Colon (tissue), 2 donors: ENCODE results near the gene BPTF.
"Not testable (repeated sequence)": the region's sequence is repeated elsewhere in the genome, so short reads cannot be mapped to it uniquely, and the experiment has no call there.

Source experiments
- FAIRE-seq: peaks from 2 replicates; lab custom pipeline; 2012; peaks lifted over from hg19 to GRCh38; lab: Jason Lieb, UNC
- donor health status: control.
- donor health status: control.

The BPTF gene

DNA sequence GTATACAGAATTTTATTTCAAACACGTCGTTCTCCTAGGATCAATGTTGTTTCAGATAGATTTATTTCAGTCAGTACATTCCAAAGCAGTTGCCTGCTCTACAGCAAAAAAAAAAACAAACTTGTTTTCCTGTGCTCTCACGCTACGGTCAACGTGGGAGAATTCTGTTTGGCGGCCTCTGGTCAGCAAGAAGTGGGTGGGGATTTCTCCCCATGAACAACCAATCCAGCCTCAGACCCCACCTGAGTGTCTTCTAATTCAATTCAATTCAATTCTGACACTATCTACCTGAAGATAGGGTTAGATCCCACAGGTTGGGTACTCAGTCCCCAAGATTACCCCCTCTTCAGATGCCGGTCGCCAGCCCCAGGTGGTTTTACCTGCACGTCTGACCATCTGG, 148.9 kb downstream of the BPTF start:
- FAIRE-seq: no peak

DNA sequence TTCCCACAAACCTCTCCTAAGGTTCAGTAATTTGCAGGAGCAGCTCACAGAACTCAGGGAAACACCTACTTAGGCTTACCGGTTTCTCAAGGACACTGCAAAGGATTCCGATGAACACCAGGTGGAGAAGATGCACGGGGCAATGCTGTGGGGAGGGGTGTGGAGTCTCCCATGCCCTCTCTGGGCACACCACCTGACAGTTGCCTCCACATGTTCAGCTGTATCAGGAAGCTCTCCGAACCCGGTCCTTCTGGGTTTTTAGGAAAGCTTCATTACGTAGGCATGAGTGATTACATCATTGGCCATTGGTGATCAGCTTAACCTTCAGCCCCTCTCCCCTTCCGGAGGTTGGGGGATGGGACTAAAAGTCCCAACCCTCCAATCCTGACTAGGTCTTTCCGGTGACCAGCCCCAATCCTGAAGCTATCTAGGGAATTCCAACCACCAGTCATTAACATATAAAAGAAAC, 149.3 kb downstream of the BPTF start:
- no peak for FAIRE-seq

DNA sequence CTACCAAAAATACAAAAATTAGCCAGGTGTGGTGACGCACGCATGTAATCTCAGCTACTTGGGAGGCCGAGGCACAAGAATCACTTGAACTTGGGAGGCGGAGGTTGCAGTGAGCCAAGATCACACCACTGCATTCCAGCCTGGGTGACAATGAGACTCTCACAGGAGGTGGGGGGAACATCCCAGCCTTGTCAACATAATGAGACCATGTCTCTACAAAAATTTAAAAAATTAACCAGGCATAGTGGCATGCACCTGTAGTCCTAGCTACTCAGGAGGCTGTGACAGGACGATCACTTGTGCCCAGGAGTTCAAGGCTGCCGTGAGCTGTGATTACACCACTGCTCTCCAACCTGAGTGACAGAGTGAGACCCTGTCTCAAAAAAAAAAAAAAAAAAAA, 151.0 kb downstream of the BPTF start:
- not testable (repeated sequence) for FAIRE-seq

DNA sequence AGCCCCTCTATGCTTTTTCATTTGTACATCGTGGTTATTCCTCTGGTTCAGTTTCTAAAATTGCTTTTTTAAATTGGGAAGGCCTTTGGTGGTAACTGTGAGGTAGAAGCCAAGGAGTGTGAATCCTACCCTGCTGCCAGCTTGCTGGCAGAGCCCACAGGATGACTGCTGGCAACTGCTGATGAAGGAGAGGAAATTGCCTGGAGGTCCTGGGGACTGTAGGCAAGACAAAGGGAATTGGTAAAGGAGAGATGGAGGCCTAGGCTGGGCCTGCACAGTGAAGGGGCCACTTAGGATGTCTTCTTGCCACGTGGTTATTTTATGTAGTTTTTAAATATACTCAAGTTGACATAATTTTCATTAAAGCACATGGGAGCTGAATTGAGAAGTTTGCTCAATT, 155.2 kb downstream of the BPTF start:
- FAIRE-seq: no peak

DNA sequence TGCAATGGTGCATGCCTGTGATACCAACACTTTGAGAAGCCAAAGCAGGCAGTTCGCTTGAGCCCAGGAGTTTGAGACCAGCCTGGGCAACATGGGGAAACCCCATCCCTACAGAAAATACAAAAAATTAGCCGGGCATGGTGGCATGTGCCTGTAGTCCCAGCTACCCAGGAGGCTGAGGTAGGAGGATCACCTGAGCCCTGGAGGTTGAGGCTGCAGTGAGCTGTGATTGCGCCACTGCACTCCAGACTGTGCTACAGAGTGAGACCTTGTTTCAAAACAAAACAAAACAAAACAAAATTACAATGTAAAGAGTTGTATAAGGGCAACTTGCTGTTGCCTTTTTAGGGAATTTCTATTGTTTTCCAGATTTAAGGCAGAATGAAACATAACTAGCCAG, 155.6 kb downstream of the BPTF start:
- FAIRE-seq: not testable (repeated sequence)

DNA sequence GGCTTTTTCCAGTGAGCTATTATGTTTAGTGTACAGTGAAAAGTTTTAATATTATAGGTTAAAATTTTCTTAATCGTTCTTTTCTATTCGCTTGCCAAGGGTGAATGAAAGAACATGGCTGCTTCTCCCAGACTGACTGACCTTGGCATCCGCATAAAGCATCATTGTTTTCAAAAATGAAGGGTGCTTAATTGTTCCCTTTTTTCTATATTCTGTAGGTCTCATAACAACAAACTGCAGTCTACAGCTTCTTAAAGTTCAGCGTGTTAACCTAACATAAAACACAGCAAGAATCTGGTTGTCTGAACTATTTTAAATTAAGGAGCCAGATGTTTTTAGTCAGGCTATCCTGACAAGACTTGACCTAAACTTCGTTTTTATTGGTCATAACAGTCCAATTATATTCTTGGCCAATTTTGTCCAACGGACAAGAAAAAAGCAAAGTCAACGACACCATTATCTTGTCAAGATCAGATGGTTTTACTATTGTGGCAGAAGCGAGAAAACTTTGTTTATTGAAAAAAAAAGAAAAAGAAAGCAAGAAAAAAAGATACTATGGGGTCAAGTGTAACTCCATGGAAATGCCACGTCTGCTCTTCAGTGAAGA, 156.8 kb downstream of the BPTF start:
- FAIRE-seq: no peak

DNA sequence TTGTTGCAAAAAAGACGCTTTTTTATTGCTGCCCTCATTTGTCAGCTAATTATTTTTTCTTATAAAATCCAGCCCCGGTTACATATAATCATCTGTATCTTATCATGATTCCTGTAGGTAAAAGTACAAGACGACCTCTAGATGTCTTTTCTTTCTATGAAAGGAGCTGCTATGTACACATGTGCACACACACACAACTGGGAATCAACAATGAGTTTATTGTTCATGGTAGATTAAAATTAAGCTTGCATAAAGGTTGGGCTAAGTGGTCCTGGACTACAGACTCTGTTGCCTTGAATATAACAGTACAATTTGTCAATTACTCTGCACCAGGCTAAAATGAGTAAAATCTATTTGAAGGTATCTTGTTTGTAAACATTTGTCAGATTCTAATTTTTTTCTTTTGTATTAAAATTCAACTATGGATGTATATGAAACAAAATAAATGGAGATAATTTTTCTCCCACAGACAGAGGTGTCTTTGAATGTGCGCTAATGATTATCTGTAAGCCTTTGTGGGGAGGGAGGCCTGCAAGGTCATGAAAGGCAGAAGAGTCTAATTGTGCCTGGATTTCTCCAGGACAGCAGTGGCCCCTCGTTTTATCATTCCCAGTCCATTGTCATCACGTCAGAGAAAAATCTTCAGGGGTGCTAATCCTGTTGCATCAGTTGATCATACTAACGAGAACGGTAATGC, 157.5 kb downstream of the BPTF start:
- FAIRE-seq: no peak

DNA sequence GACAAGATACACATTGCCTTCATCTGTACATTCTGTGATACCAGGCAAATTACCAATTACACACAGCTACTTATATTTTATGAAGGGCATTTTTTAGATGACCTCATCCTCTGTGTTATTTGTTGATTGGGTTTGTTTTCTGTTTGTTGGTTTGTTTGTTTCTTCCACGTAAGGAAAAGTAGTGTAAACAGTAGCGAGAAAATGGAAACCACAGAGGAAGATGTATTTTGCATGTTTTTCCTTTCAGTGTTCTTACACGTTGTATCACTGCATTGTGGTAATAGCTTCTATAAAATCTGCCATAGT, 158.0 kb downstream of the BPTF start:
- FAIRE-seq: no peak

DNA sequence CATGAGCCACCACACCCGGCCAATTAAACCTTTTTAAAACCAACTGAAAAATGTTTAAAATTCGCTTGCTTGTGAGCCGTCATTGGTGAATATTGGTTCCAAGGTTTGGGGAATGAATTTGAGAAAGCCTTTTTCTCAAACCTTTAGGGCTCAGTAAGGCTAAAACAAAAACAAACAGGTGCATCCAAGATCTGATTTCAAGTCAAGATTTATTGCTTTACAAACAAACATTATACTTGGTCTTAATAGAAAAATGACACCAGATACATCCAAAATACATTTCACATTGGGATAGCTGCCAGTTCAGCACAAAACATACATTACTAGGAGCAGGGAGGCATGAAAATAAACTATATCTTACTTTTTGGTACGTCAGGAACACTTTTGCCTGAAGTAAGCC, 165.6 kb downstream of the BPTF start:
- no peak for FAIRE-seq

DNA sequence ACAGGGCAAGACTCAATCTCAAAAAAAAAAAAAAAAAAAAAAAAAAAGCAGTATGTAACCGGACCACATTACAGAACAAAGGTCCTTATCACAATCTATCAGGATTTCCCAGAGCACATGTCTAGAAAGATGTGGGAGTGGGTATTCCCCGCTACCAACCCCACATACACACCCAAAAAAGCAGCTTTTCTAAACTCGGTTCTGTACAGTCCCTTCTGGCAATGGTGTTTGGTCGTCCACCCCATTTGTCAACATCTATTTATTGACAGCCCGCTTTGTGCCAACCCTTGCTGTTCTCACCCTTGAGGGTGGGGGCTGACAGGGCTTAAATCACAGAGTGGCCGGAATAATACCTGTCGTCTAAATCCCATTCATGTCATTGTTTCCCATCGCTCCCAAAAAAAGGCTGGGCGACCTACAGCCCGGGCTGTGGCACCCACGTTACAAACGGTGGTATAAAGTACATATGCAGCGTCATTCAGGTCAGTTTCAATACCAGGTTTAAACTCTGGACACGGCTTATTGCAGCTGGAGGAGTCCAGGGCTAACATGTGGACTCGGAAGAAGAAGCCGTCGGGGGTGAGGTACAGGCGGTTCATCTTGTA, 167.3 kb downstream of the BPTF start:
- no peak for FAIRE-seq

DNA sequence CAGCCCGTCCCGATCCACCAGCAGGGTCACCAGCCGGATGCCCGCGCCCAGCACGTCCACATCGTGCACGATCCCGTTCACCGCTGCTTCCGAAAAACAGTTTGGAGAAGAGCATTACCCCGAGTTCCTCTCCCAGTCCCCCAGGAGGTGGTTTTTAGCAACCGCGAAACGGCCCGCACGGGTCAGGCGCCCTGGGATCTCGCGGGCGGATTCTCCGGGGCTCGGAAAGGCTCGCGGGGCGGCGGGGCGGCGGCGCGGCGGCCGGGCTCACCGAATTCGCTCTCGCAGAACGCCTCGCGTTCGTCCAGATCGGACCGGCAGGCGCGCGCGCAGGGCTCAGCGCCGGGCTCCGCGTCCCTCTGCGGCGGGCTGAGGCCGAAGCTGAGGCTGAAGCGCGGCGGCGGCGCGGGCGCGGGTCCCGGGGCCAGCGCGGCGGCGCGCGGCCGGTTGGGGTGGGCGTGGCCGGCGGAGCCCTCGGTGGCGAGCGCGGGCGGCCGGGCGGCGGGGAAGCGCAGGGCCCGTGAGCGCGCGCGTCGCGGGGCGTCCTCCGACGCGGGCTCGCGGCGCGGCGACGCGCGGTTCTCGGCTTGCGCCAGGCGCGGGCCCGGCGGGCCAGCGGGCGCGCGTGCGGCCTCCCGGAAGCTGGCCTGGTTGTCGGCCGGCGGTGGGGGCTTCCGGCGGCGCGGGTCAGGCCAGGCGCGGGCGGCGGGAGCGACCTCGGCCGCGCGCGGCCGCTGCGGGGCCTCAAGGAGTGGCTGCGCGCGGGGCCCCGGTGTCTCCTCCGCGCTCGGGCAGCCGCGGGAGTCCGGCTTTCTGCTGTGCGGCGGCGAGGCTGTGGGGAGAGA, 168.1 kb downstream of the BPTF start:
- FAIRE-seq: no peak

DNA sequence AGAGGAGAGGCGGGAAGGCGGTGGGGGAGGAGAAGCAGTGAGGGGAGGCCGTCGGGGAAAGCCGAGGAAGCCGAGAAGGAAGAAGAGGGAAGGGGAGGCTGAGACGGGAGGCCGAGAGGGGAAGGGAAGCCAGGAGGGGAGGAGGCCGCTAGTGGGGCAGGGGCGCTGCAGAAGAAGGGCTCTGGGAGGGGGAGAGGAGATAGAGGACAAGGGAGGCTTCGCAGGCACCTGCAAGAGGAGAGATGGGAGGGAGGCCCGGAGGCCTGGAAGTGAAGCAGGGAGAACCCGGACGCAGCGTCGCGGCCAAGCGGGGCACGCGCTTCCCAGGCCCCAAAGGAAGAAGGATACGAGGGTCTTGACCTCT, 168.7 kb downstream of the BPTF start:
- FAIRE-seq: no peak

DNA sequence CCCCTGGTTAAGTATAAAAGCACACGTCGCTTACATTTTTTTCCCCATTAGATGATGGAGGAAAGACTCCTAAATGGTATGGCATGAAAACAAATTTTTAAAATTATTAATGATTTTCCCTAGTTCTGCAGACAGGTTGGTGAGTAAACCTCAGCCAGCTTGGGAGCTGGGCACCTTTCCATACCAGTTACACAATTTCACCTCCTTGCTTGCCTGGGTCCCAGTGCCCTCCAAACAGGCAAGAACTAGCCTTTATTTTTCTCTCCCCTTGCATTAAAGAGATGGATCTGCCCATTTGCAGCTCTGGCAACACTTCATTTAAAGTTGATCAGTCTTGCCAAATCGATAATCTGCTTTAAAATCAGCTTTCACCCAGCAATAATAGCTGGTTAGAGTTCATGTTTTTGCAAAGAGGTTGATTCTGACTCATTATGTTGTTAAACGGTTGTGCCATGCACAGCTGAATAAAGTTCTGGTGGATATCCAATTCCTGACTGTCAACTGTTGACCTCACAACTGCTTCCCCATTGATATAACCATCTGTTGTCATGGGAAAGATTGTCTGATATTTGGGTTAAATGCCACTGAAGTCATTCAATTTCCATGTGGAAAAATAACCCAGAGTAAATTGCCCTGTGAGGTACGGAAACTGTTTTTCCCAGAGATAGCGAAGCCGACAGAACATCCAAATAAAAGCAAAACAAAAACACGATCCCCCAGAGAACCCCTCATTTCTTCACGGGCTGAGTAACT, 169.7 kb downstream of the BPTF start:
- FAIRE-seq: no peak

DNA sequence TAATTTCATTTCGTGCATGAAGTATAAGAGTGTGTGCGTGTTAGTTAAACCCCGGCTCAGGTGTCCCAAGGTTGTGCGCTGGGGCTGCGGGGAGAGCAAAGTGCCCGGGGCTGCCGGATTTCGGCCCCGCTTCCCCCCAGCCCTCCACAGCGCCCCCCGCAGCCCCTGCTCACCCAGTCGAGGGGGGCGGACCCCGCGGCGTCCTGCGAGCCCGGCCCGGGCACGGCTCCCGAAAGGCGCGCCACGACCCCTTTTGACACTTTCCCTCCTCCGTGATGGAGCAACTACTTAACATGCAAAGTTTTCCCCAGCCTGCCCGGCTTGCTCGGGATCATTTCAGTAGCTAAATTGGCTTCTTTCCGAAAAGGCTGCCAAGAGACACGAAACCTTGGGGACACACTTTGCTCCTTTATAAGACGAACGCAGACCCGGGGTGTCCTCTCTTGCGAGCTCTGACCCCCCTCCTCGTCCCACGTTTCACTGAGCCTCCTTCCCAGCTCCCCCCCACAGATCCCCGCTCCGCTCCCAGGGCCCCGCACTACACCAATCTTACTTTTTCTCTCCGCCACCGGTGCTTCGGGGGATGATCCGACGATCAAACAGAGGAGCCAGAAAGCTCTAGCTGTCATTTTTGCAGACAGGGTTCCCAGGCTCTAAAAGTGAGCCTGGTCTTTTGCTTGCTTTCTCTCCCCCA, 170.4 kb downstream of the BPTF start:
- FAIRE-seq: no peak

DNA sequence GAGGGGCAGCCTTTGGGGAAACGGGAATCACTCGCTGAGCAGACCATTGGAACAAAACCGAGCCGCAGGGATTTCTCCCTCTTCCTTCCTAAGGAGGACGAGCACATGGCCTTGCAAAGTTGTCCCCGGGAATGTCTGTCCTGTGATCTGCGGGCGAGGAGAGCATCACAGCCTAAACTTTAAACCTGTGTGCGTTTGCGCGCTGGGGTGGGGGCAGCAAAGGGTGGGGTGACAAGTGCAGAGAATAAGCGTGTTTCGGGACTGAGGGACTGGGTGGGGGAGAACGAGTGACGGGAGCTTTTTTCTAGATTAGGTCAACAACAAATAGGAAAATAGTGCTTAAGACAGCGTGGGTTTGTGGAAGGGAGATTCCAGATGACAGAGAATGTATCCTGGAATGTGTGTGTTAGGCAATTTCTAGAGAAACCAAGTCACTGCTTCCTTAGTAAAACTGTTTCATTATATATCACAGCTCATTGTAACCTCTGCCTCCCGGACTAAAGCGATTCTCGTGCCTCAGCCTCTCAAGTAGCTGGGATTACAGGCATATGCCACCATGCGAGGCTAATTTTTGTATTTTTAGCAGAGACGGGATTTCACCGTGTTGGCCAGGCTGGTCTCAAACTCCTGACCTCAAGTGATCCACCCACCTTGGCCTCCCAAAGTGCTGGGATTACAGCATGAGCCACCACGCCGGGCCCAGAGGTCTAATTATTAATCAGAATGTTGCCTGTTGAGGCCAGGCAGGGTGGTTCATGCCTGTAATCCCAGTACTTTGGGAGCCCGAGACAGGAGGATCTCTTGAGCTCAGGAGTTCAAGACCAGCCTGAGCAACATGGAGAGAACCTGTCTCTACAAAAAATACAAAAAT, 171.2 kb downstream of the BPTF start, which contains the start of gene C17orf58:
TSS of gene C17orf58 (minus strand) at position 169 of the 871 bp plus-strand sequence. CDS start 271 bp downstream, outside the sequence.
- not testable (repeated sequence) for FAIRE-seq

DNA sequence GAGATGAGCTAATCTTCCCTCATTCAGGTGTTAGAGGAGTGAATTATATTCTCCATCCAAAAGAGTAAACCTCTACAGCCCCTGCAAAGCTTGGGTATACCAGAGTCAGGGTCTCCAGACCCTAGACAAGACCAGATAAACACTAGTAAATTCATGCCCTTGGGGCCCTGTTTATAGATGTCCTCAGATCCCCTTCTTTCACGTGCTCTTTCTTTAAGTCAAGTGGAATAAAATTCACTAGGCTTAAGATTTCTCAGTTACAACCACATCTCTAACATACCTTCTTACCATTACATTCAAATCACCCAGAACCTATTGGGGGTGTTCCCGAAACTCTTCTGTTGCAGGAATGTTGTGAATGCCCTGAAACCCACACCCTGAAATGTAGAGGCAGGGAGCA, 173.2 kb downstream of the BPTF start:
- no peak for FAIRE-seq

DNA sequence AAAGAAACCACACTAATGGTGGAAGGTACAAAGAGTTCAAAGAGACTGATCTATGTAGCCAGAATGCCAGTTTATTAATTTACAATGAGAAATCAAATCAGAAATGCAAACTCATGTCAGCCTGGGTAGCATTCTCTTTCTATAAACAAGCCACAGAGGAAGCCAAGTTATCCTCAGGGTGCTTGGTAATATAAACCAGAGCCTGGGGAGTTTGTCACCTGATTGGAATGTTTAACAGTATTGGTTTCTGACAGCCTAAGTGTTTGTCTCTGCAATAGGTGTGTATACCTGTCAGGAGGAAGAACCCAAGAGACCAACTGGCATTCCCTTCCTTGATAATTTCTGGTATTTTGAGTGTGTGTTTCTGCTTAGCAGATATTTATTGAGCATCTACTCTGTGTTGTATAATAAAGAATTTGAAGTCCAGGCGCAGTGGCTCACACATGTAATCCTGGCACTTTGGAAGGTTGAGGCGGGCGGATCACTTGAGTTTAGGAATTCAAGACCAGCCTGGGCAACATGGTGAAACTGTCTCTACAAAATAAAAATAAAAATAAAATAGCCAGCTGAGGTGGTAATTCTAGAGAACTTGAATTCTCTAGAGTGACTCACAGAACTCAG, 174.1 kb downstream of the BPTF start:
- FAIRE-seq: no peak

DNA sequence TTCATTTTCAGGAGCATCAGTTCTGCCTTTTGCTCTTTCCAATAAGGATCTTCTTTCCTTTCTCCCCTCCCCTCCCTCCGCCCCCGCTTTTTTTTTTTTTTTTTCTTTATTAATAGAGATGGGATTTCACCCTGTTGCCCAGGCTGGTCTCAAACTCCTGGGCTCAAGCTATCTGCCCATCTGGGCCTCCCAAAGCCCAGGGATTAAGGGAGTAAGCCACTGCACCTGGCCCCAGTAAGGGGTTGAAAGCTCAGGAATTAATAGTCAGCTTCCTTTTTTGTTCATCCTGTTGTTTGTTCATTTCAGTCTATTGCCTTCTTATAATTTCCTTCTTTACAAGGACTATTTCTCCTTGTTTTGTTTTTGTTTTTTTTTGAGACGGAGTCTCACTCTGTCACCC, 178.9 kb downstream of the BPTF start:
- FAIRE-seq: no peak

DNA sequence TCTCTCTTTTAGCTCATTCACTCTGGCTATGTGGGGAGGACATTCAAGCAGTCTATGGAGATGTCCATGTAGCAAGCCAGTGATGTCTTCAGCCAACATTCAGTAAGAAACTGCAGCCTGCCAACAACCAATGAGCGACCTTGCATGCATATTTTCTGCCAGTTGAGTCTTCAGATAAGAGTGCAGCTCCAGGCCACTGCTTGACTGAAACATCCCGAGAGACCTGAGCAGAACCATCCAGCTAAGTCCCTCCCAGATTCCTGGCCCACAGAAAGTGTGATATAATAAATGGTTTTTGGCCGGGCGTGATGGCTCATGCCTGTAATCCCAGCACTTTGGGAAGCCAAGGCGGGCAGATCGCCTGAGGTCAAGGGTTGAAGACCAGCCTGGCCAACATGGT, 181.5 kb downstream of the BPTF start:
- FAIRE-seq: no peak

DNA sequence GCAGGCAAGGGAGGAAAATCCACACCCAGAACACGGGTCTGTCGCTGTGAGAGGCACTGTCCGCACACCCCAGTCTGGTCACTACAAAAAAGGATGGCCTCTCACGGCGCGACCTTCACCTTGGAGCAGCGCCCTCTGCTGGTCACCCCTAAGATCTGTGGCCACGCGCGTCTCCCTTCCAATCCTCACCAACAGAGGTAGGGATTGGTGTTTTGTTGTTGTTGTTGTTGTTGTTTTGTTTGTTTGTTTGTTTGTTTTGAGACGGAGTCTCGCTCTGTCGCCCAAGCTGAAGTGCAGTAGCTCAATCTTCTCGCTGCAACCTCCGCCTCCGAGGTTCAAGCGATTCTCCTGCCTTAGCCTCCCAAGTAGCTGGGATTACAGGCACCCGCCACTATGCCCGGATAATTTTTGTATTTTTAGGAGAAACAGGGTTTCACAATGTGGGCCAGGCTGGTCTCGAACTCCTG, 185.9 kb downstream of the BPTF start:
- no peak for FAIRE-seq
